WTC11 (cell line): ENCODE data around the gene LRMDA. TPM values are rescaled to one million over a fixed set of nuclear protein-coding genes. Genes with fewer than 3 reads are reported as not detected.

ENCODE experiments used
- ATAC-seq: fragments of 200-7000 bp; cut with Tn5 transposase; 2 replicates; pipeline ENCODE4 v1.10.0; 2021; ENCODE audit warnings: mild to moderate bottlenecking, moderate library complexity
- CTCF ChIA-PET: fragments of 300-600 bp; sonication (Branson Sonifier 250); formaldehyde crosslinking; loops from one replicate; lab custom pipeline; 2021; ENCODE audit warnings: antibody characterized with exemption; lab: Charles Lee
- POLR2A ChIA-PET: fragments of 350-600 bp; sonication (Branson Sonifier 250); formaldehyde crosslinking; loops from one replicate; lab custom pipeline; 2021; ENCODE audit warnings: antibody characterized with exemption; lab: Charles Lee
- DNase-seq: peaks from one replicate; pipeline ENCODE4 v3.0.0; 2021; ENCODE audit warnings: low spot score
- H3K27ac Mint-ChIP-seq: 2 replicates; pipeline ENCODE4 v1.8.0; 2021; ENCODE audit warnings: mixed read lengths
- H3K27me3 Mint-ChIP-seq: 2 replicates; pipeline ENCODE4 v1.8.0; 2021; ENCODE audit warnings: low read depth, mild to moderate bottlenecking, moderate library complexity, mixed read lengths
- H3K36me3 Mint-ChIP-seq: 2 replicates; pipeline ENCODE4 v1.8.0; 2021; ENCODE audit warnings: mixed read lengths
- H3K4me1 Mint-ChIP-seq: 2 replicates; pipeline ENCODE4 v1.8.0; 2022; ENCODE audit warnings: mixed read lengths
- H3K4me3 Mint-ChIP-seq: 2 replicates; pipeline ENCODE4 v1.8.0; 2021; ENCODE audit warnings: mild to moderate bottlenecking, moderate library complexity, mixed read lengths
- H3K9me3 Mint-ChIP-seq: 2 replicates; pipeline ENCODE4 v1.8.0; 2021; ENCODE audit warnings: mixed read lengths
- ATF6 ChIP-seq: sonication (generic); formaldehyde crosslinking; IDR thresholded peaks from 2 replicates; pipeline ENCODE4 v1.8.1; 2023; ENCODE audit warnings: mild to moderate bottlenecking, missing genetic modification reagents
- ELF4 ChIP-seq: sonication (generic); formaldehyde crosslinking; IDR thresholded peaks from 2 replicates; pipeline ENCODE4 v1.8.1; 2022; ENCODE audit warnings: low read depth, mild to moderate bottlenecking, moderate library complexity, missing genetic modification reagents
- JUN ChIP-seq: sonication (generic); formaldehyde crosslinking; IDR thresholded peaks from 2 replicates; pipeline ENCODE4 v1.8.0; 2023; ENCODE audit warnings: mild to moderate bottlenecking, missing genetic modification reagents
- KAT7 ChIP-seq: sonication (generic); formaldehyde crosslinking; IDR thresholded peaks from 2 replicates; pipeline ENCODE4 v1.8.1; 2023; ENCODE audit warnings: missing genetic modification reagents, mild to moderate bottlenecking, borderline replicate concordance
- NR3C1 ChIP-seq: sonication (generic); formaldehyde crosslinking; conservative IDR thresholded peaks from 2 replicates; pipeline ENCODE4 v1.8.1; 2023; ENCODE audit warnings: low read depth, mild to moderate bottlenecking, missing genetic modification reagents
- OVOL2 ChIP-seq: fragments of 250-450 bp; sonication (Bioruptor Pico); IDR thresholded peaks from 2 replicates; pipeline ENCODE4 v1.9.0; 2021; ENCODE audit warnings: mild to moderate bottlenecking, borderline replicate concordance
- ZNF219 ChIP-seq: sonication (generic); formaldehyde crosslinking; IDR thresholded peaks from 2 replicates; pipeline ENCODE4 v1.8.0; 2023; ENCODE audit warnings: missing genetic modification reagents, mild to moderate bottlenecking, borderline replicate concordance
- ZNF232 ChIP-seq: sonication (generic); formaldehyde crosslinking; IDR thresholded peaks from 2 replicates; pipeline ENCODE4 v1.8.0; 2022; ENCODE audit warnings: mild to moderate bottlenecking, missing genetic modification reagents
- ZNF263 ChIP-seq: sonication (generic); formaldehyde crosslinking; IDR thresholded peaks from 2 replicates; pipeline ENCODE4 v1.8.1; 2022; ENCODE audit warnings: low read depth, mild to moderate bottlenecking, moderate library complexity, missing genetic modification reagents
- ZNF317 ChIP-seq: sonication (generic); formaldehyde crosslinking; IDR thresholded peaks from 2 replicates; pipeline ENCODE4 v1.8.1; 2023; ENCODE audit warnings: low read depth, mild to moderate bottlenecking, moderate library complexity, missing genetic modification reagents, borderline replicate concordance
- ZNF532 ChIP-seq: fragments of 250-450 bp; sonication (Bioruptor Pico); IDR thresholded peaks from 2 replicates; pipeline ENCODE4 v1.9.0; 2021; ENCODE audit warnings: mild to moderate bottlenecking, borderline replicate concordance
- total RNA-seq: library from RNA; stranded (reverse); gene quantifications from 3 replicates; pipeline ENCODE4 v1.2.3, GENCODE V29; 2021
- TF ChIP-seq, protein P1 (sequence below): fragments of 250-450 bp; sonication (Bioruptor Pico); IDR thresholded peaks from 2 replicates; pipeline ENCODE4 v1.9.0; 2021; ENCODE audit warnings: mild to moderate bottlenecking
- TF ChIP-seq, protein P2 (sequence below): sonication (generic); formaldehyde crosslinking; IDR thresholded peaks from 2 replicates; pipeline ENCODE4 v1.8.1; 2023; ENCODE audit warnings: mild to moderate bottlenecking, missing genetic modification reagents, moderate library complexity
- TF ChIP-seq, protein P3 (sequence below): sonication (generic); formaldehyde crosslinking; conservative IDR thresholded peaks from 2 replicates; pipeline ENCODE4 v1.8.1; 2023; ENCODE audit warnings: mild to moderate bottlenecking, low read depth, missing genetic modification reagents, moderate library complexity
- TF ChIP-seq, protein P4 (sequence below): sonication (generic); formaldehyde crosslinking; IDR thresholded peaks from 2 replicates; pipeline ENCODE4 v1.8.1; 2022; ENCODE audit warnings: mild to moderate bottlenecking, moderate library complexity, missing genetic modification reagents

The LRMDA gene
- total RNA-seq, 1 experiment from 2014 or later = 0.92 TPM

GRCh38 chr10:75552171-75552570 is 120.7 kb downstream of the LRMDA start:
- Mint-ChIP-seq H3K27me3 (peaks cover 2% of the 10 kb centered on the region; the same call in 1 of the 2 replicates), H3K27ac (no peak overlapping the region), H3K9me3 (peaks cover 20% of the 10 kb centered on the region), H3K36me3 (peaks cover 8% of the 10 kb centered on the region), H3K4me3 (no peak overlapping the region), H3K4me1 (no peaks in the 10 kb centered on the region)
- ChIA-PET CTCF (no interaction called here), POLR2A (interaction anchor here (1.1 kb wide), 1 partner anchor 95 kb away, joined by 3 read pairs; no protein-coding TSS in a partner anchor)
- TF ChIP-seq, protein P1, sequence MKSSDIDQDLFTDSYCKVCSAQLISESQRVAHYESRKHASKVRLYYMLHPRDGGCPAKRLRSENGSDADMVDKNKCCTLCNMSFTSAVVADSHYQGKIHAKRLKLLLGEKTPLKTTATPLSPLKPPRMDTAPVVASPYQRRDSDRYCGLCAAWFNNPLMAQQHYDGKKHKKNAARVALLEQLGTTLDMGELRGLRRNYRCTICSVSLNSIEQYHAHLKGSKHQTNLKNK = no peak
- peak; percentile 55; the same call in 1 of the 2 replicates for TF ChIP-seq ZNF317 (CRISPR knock-in tag)
- ATAC-seq (no peak), DNase-seq (no peak)

DNA sequence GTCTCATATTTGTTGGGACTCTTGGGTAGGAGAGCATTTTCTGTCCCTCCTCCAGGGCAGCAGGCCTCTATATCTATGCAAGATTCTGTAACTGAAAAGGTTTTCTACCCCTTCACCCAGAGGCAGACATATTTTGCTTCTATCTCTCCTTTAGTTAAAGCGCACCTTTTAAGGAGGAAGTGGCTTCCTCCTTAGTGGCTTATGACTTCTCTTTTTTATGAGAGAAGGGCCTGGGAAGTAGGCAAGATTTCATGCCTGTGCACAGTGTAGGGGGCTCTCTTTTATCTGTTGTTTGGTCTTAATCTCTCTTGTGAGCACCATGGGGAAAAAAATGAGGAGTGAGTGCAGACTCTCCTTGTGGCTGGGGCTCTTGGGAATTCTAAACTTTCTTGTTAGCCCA is 122.1 kb downstream of the LRMDA start:
- CTCF ChIA-PET = no interaction called here
- DNase-seq = no peak
- H3K4me1 Mint-ChIP-seq = no peaks in the 10 kb centered on the region
- H3K27ac Mint-ChIP-seq = no peak overlapping the region
- POLR2A ChIA-PET = no interaction called here
- peaks cover 30% of the 10 kb centered on the region for H3K9me3 Mint-ChIP-seq
- peaks cover 8% of the 10 kb centered on the region for H3K36me3 Mint-ChIP-seq
- no peaks in the 10 kb centered on the region; the same call in 1 of the 2 replicates for H3K27me3 Mint-ChIP-seq
- TF ChIP-seq ELF4 (CRISPR knock-in tag) (no peak), JUN (no peak), ZNF219 (CRISPR knock-in tag) (no peak), ZNF532 (CRISPR knock-in tag) (no peak), ATF6 (CRISPR knock-in tag) (no peak), OVOL2 (CRISPR knock-in tag) (no peak), ZNF232 (CRISPR knock-in tag) (no peak), ZNF263 (no peak), KAT7 (CRISPR knock-in tag) (no peak), NR3C1 (CRISPR knock-in tag) (no peak)
- TF ChIP-seq, protein P2, sequence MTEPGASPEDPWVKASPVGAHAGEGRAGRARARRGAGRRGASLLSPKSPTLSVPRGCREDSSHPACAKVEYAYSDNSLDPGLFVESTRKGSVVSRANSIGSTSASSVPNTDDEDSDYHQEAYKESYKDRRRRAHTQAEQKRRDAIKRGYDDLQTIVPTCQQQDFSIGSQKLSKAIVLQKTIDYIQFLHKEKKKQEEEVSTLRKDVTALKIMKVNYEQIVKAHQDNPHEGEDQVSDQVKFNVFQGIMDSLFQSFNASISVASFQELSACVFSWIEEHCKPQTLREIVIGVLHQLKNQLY (CRISPR knock-in tag) = no peak
- TF ChIP-seq, protein P3, sequence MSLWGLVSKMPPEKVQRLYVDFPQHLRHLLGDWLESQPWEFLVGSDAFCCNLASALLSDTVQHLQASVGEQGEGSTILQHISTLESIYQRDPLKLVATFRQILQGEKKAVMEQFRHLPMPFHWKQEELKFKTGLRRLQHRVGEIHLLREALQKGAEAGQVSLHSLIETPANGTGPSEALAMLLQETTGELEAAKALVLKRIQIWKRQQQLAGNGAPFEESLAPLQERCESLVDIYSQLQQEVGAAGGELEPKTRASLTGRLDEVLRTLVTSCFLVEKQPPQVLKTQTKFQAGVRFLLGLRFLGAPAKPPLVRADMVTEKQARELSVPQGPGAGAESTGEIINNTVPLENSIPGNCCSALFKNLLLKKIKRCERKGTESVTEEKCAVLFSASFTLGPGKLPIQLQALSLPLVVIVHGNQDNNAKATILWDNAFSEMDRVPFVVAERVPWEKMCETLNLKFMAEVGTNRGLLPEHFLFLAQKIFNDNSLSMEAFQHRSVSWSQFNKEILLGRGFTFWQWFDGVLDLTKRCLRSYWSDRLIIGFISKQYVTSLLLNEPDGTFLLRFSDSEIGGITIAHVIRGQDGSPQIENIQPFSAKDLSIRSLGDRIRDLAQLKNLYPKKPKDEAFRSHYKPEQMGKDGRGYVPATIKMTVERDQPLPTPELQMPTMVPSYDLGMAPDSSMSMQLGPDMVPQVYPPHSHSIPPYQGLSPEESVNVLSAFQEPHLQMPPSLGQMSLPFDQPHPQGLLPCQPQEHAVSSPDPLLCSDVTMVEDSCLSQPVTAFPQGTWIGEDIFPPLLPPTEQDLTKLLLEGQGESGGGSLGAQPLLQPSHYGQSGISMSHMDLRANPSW = no peak
- TF ChIP-seq, protein P4, sequence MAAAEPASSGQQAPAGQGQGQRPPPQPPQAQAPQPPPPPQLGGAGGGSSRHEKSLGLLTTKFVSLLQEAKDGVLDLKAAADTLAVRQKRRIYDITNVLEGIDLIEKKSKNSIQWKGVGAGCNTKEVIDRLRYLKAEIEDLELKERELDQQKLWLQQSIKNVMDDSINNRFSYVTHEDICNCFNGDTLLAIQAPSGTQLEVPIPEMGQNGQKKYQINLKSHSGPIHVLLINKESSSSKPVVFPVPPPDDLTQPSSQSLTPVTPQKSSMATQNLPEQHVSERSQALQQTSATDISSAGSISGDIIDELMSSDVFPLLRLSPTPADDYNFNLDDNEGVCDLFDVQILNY (CRISPR knock-in tag) = no peak
- TF ChIP-seq, all 79 proteins: peak for 0
- ATAC-seq = no peak
- H3K4me3 Mint-ChIP-seq = no peak overlapping the region
